K562 treated with DMSO at 1 percent for 24 hours (cell line): ENCODE measurements around the gene CCDC174. TPM values are rescaled to one million over a fixed set of nuclear protein-coding genes. Genes with fewer than 3 reads are reported as not detected.

ENCODE experiments used
- total RNA-seq: library from RNA; unstranded; fragments of 300-600 nt; gene quantifications from 2 replicates; pipeline ENCODE4 v1.2.3, GENCODE V29; 2022; ENCODE audit warnings: low read depth; ENCODE audit not compliant: insufficient read depth

Gene CCDC174
- 15.5 and 25.8 TPM in 2 replicates for total RNA-seq

GRCh38 chr3:14651440-14652251 lies at the start of gene CCDC174:
Gene CCDC174, plus strand, starts transcription at chr3:14651762. Its CDS starts 75 bp downstream, at chr3:14651837.

DNA sequence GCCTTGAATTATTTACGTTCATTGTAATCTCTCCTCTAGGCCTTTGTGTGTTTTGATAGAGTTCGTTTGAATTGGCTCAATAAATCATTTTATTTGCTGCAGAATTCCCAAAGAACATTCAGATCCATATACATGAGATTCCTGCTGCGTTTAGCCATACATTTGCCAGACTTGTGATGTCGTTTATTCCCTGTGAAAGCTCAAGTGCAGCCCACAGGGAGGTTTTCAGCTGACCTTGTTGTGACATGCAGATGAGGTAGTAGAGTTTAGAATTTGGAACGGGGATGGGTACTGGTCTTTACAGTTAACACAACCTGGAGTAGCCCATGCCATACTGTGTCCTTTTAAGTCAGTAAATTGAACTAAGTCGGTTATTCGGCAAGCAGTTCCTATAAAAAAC lies 23.3 kb downstream of the CCDC174 start, which contains the start of gene C3orf20:
Gene C3orf20, plus strand, starts transcription at position 301 of the 400 bp plus-strand sequence. CDS start 7,573 bp downstream, outside the sequence.

Other genes starting within 250 kb of the CCDC174 start
- gene SLC6A6, start 249.2 kb upstream of the CCDC174 start, total RNA-seq: 47.7 and 48.0 TPM in 2 replicates
- gene GRIP2, start 111.4 kb upstream of the CCDC174 start, total RNA-seq: not detected in 2 replicates
- 0.12 TPM in 1 of 2 replicates, not detected in the other for gene C3orf20, start 23.4 kb downstream of the CCDC174 start, total RNA-seq
- gene FGD5, start 167.2 kb downstream of the CCDC174 start, total RNA-seq: 0.13 TPM in 1 of 2 replicates, not detected in the other